Erythroblast (primary cell): ENCODE measurements around the gene ABHD2.

Source experiments
- GATA1 ChIP-seq: IDR thresholded peaks from 2 replicates; pipeline ENCODE4 v1.6.1; 2011; ENCODE audit warnings: low read depth, mild to moderate bottlenecking, control low read depth, low read length, moderate library complexity
- POLR2A ChIP-seq: IDR thresholded peaks from 2 replicates; pipeline ENCODE4 v1.6.1; 2011; ENCODE audit warnings: mild to moderate bottlenecking, low read length

DNA sequence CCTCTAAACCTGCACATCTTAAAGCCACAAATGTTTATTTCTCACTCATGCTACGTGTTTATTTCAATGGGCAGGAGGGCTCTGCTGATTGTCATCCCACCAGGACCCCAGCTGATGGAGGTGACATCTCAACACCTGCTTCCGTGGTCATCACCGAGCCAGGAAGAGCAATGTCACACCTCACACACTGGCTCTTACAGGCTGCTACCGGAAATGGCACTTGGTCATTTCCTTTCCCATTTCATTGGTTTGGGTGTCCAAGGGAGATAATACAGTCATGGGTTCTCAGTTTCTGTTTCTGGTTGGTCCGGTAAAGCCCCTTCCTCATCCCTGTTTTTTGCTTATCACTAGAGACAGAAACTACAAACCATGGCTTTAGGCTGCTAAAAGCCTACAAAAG lies 41.9 kb downstream of the ABHD2 start:
- no peak for TF ChIP-seq POLR2A
- TF ChIP-seq GATA1: no peak
